AG04450 (cell line): ENCODE measurements around the gene OR52I1. TPM values are rescaled to one million over a fixed set of nuclear protein-coding genes. Genes with fewer than 3 reads are reported as not detected.

Source experiments
- CTCF ChIA-PET: fragments of 300-600, 350-600 bp; formaldehyde crosslinking; extraction: SDS; loops from one replicate; lab custom pipeline; 2022; ENCODE audit warnings: antibody characterized with exemption, inconsistent platforms; lab: Charles Lee
- POLR2A ChIA-PET: fragments of 350-600 bp; formaldehyde crosslinking; extraction: SDS; loops from one replicate; lab custom pipeline; 2021; ENCODE audit warnings: antibody characterized with exemption, inconsistent platforms; lab: Yijun Ruan, JAX
- DNase-seq: peaks from one replicate; pipeline ENCODE4 v3.0.0-alpha.2; 2011; ENCODE audit warnings: low read depth, low spot score
- H3K27ac ChIP-seq: one replicate; pipeline ENCODE4 v1.5.1; 2012; ENCODE audit warnings: low read depth, low read length, control low read depth
- H3K27me3 ChIP-seq: one replicate; pipeline ENCODE4 v1.6.0; 2012; ENCODE audit warnings: low read length; ENCODE audit not compliant: control insufficient read depth, insufficient read depth
- H3K4me3 ChIP-seq: 2 replicates; pipeline ENCODE4 v1.5.1; 2011; ENCODE audit warnings: mild to moderate bottlenecking, low read depth, low read length, control low read depth
- H3K9me3 ChIP-seq: 2 replicates; pipeline ENCODE4 v1.5.1; 2012; ENCODE audit warnings: low read length; ENCODE audit not compliant: control insufficient read depth, insufficient read depth
- CTCF ChIP-seq: IDR thresholded peaks from 2 replicates; pipeline ENCODE4 v1.5.1; 2011; ENCODE audit warnings: low read depth, low read length, control low read depth, inconsistent platforms
- polyA minus RNA-seq: library from RNA; depleted of rRNA, polyadenylated mRNA; stranded (reverse); fragments of >200 nt; gene quantifications from 2 replicates; pipeline ENCODE4 v1.2.3, GENCODE V29; 2011; rRNA and poly(A)+ RNA removed
- polyA plus RNA-seq: library from polyadenylated mRNA; depleted of rRNA; stranded (reverse); fragments of >200 nt; gene quantifications from 2 replicates; pipeline ENCODE4 v1.2.3, GENCODE V29; 2011; rRNA removed

OR52I1 gene
- polyA plus RNA-seq (not detected in 2 replicates), polyA minus RNA-seq (not detected in 2 replicates)

GRCh38 chr11:4593739-4594138 lies at the start of gene OR52I1:
Gene OR52I1 (plus strand): TSS chr11:4594039. CDS start chr11:4594039, 0 bp downstream.
- Histone ChIP-seq H3K27ac (no peak within 1 kb of the TSS), H3K27me3 (no peaks in the 10 kb centered on the region), H3K4me3 (no peak within 1 kb of the TSS), H3K9me3 (no peaks in the 10 kb centered on the region)
- CTCF ChIA-PET: no interaction called here
- DNase-seq: no peak
- POLR2A ChIA-PET: no interaction called here
- no peak for TF ChIP-seq CTCF

- DNase-seq: no peak
- H3K4me3 ChIP-seq: no peak within 1 kb of the TSS
- TF ChIP-seq CTCF: no peak
- ChIA-PET CTCF (interaction anchor here (9.9 kb wide), 1 partner anchor 362 kb away, joined by 311 read pairs; no protein-coding TSS in a partner anchor), POLR2A (no interaction called here)
- H3K27ac ChIP-seq: no peak within 1 kb of the TSS
- H3K9me3 ChIP-seq: no peaks in the 10 kb centered on the region
- H3K27me3 ChIP-seq: no peaks in the 10 kb centered on the region
These were observed 48.9 kb upstream of the OR52I1 start, which contains the start of gene OR52M1 for GRCh38 chr11:4544891-4545290. Gene OR52M1 (plus strand): TSS chr11:4545191. CDS start chr11:4545191, 0 bp downstream.

- DNase-seq: no peak
- CTCF ChIA-PET: interaction anchor here (1.4 to 2.0 kb wide), 2 partner anchors 9 to 360 kb away, joined by 3 to 13 read pairs; no protein-coding TSS in a partner anchor
- no peak for TF ChIP-seq CTCF
- Histone ChIP-seq H3K4me3 (no peak overlapping the region), H3K27ac (no peak overlapping the region), H3K9me3 (no peaks in the 10 kb centered on the region), H3K27me3 (no peaks in the 10 kb centered on the region)
- POLR2A ChIA-PET: no interaction called here
These were observed 47.0 kb upstream of the OR52I1 start for GRCh38 chr11:4546878-4547277.

- ChIA-PET POLR2A (no interaction called here), CTCF (interaction anchor here (0.6 to 2.0 kb wide), 3 partner anchors 9 to 360 kb away, joined by 3 to 13 read pairs (median 3); no protein-coding TSS in a partner anchor)
- no peak overlapping the region for H3K4me3 ChIP-seq
- no peaks in the 10 kb centered on the region for H3K9me3 ChIP-seq
- no peak for TF ChIP-seq CTCF
- no peaks in the 10 kb centered on the region for H3K27me3 ChIP-seq
- H3K27ac ChIP-seq: no peak overlapping the region
- no peak for DNase-seq
These were observed 46.4 kb upstream of the OR52I1 start for GRCh38 chr11:4547416-4547815.

- ChIA-PET CTCF (interaction anchor here (0.6 to 4.6 kb wide), 10 partner anchors 11 to 369 kb away, joined by 3 to 33 read pairs (median 3); no protein-coding TSS in a partner anchor), POLR2A (no interaction called here)
- H3K9me3 ChIP-seq: no peaks in the 10 kb centered on the region
- peak; percentile 51 for TF ChIP-seq CTCF
- no peak for DNase-seq
- H3K27ac ChIP-seq: no peak overlapping the region
- H3K27me3 ChIP-seq: no peaks in the 10 kb centered on the region
- no peak overlapping the region for H3K4me3 ChIP-seq
These were observed 42.4 kb upstream of the OR52I1 start for GRCh38 chr11:4551346-4551979.
